H9 (cell line): ENCODE measurements around the gene IFT122. TPM values are rescaled to one million over a fixed set of nuclear protein-coding genes. Genes with fewer than 3 reads are reported as not detected.

Source experiments
- DNase-seq: peaks from one replicate; pipeline ENCODE4 v3.0.0-alpha.2; 2017
- H2AFZ ChIP-seq: one replicate; pipeline ENCODE4 v1.6.1; 2013; ENCODE audit warnings: mild to moderate bottlenecking, low read length, control low read depth, moderate library complexity
- H2AK5ac ChIP-seq: 2 replicates; pipeline ENCODE4 v1.6.1; 2013; ENCODE audit warnings: low read length, control low read depth, mixed read lengths; ENCODE audit not compliant: insufficient read length
- H2BK120ac ChIP-seq: one replicate; pipeline ENCODE4 v1.6.1; 2013; ENCODE audit warnings: low read depth, mild to moderate bottlenecking, low read length, control low read depth, inconsistent platforms; ENCODE audit not compliant: poor library complexity, severe bottlenecking
- H2BK12ac ChIP-seq: 2 replicates; pipeline ENCODE4 v1.6.1; 2013; ENCODE audit warnings: low read length, control low read depth, mixed read lengths, low read depth; ENCODE audit not compliant: insufficient read length
- H2BK15ac ChIP-seq: 2 replicates; pipeline ENCODE4 v1.6.1; 2013; ENCODE audit warnings: low read depth, low read length, control low read depth
- H2BK20ac ChIP-seq: one replicate; pipeline ENCODE4 v1.6.1; 2013; ENCODE audit warnings: low read depth, mild to moderate bottlenecking, low read length, control low read depth, inconsistent platforms; ENCODE audit not compliant: poor library complexity, severe bottlenecking
- H2BK5ac ChIP-seq: 2 replicates; pipeline ENCODE4 v1.6.1; 2013; ENCODE audit warnings: low read length, control low read depth, mixed read lengths; ENCODE audit not compliant: insufficient read length
- H3K14ac ChIP-seq: 2 replicates; pipeline ENCODE4 v1.6.1; 2013; ENCODE audit warnings: low read length, control low read depth; ENCODE audit not compliant: insufficient read depth
- H3K18ac ChIP-seq: 2 replicates; pipeline ENCODE4 v1.6.1; 2013; ENCODE audit warnings: low read depth, mild to moderate bottlenecking, mixed read lengths, low read length, control low read depth; ENCODE audit not compliant: insufficient read length
- H3K23ac ChIP-seq: 2 replicates; pipeline ENCODE4 v1.6.1; 2013; ENCODE audit warnings: low read length, control low read depth, mixed read lengths, low read depth; ENCODE audit not compliant: insufficient read length
- H3K23me2 ChIP-seq: 2 replicates; pipeline ENCODE4 v1.6.1; 2013; ENCODE audit warnings: low read depth, mild to moderate bottlenecking, mixed read lengths, low read length, control low read depth; ENCODE audit not compliant: insufficient read length, poor library complexity, severe bottlenecking
- H3K27ac ChIP-seq: 2 replicates; pipeline ENCODE4 v1.5.1; 2013; ENCODE audit warnings: low read length, control low read depth, mixed read lengths, low read depth; ENCODE audit not compliant: insufficient read length
- H3K27me3 ChIP-seq: 2 replicates; pipeline ENCODE4 v1.6.1; 2013; ENCODE audit warnings: low read length, control low read depth, inconsistent platforms; ENCODE audit not compliant: insufficient read depth
- H3K4ac ChIP-seq: 2 replicates; pipeline ENCODE4 v1.6.1; 2013; ENCODE audit warnings: low read depth, mild to moderate bottlenecking, control low read depth, inconsistent platforms, low read length, moderate library complexity
- H3K4me1 ChIP-seq: 2 replicates; pipeline ENCODE4 v1.6.1; 2013; ENCODE audit warnings: low read length, control low read depth, inconsistent platforms; ENCODE audit not compliant: insufficient read depth
- H3K4me2 ChIP-seq: 2 replicates; pipeline ENCODE4 v1.6.1; 2013; ENCODE audit warnings: low read length, control low read depth, mixed read lengths; ENCODE audit not compliant: insufficient read length, insufficient read depth
- H3K56ac ChIP-seq: 2 replicates; pipeline ENCODE4 v1.6.1; 2013; ENCODE audit warnings: low read depth, mild to moderate bottlenecking, mixed read lengths, low read length, control low read depth; ENCODE audit not compliant: insufficient read length
- H3K79me1 ChIP-seq: 2 replicates; pipeline ENCODE4 v1.6.1; 2013; ENCODE audit warnings: low read depth, mild to moderate bottlenecking, moderate library complexity, low read length, control low read depth, inconsistent platforms; ENCODE audit not compliant: insufficient read depth, poor library complexity, severe bottlenecking
- H3K79me2 ChIP-seq: 2 replicates; pipeline ENCODE4 v1.6.1; 2013; ENCODE audit warnings: low read length, control low read depth, inconsistent platforms; ENCODE audit not compliant: insufficient read depth
- H3K9ac ChIP-seq: 2 replicates; pipeline ENCODE4 v1.6.1; 2013; ENCODE audit warnings: low read length, control low read depth, mixed read lengths; ENCODE audit not compliant: insufficient read length; ENCODE audit errors: extremely low read depth
- H3K9me3 ChIP-seq: one replicate; pipeline ENCODE4 v1.6.1; 2013; ENCODE audit warnings: low read depth, low read length, inconsistent platforms; ENCODE audit not compliant: control insufficient read depth
- H3T11ph ChIP-seq: one replicate; pipeline ENCODE4 v1.6.1; 2013; ENCODE audit warnings: mild to moderate bottlenecking, low read length, control low read depth, inconsistent platforms
- H4K20me1 ChIP-seq: one replicate; pipeline ENCODE4 v1.6.1; 2013; ENCODE audit not compliant: control insufficient read depth, insufficient read length, insufficient read depth
- H4K5ac ChIP-seq: 2 replicates; pipeline ENCODE4 v1.6.1; 2013; ENCODE audit warnings: low read depth, mild to moderate bottlenecking, mixed read lengths, low read length, control low read depth; ENCODE audit not compliant: insufficient read length
- H4K8ac ChIP-seq: replicated peaks from 2 replicates; pipeline ENCODE4 v1.6.1; 2013; ENCODE audit warnings: low read length, control low read depth, mixed read lengths, low read depth; ENCODE audit not compliant: insufficient read length
- H4K91ac ChIP-seq: 2 replicates; pipeline ENCODE4 v1.6.1; 2013; ENCODE audit warnings: low read depth, mild to moderate bottlenecking, moderate library complexity, mixed read lengths, low read length, control low read depth; ENCODE audit not compliant: insufficient read length
- H3K27ac Mint-ChIP-seq, 3 experiments: 2 replicates in 2 of 3; 3 replicates in 1 of 3; pipeline ENCODE4 v1.8.0; 2020 to 2021; ENCODE audit warnings: mixed read lengths in 3 of 3, mild to moderate bottlenecking in 1 of 3, moderate library complexity in 1 of 3
- H3K27me3 Mint-ChIP-seq: 2 replicates; pipeline ENCODE4 v1.8.0; 2021; ENCODE audit warnings: low read depth, mild to moderate bottlenecking, moderate library complexity, mixed read lengths
- H3K36me3 Mint-ChIP-seq, 3 experiments: 2 replicates in 2 of 3; 3 replicates in 1 of 3; pipeline ENCODE4 v1.8.0; 2020 to 2021; ENCODE audit warnings: low read depth in 3 of 3, mixed read lengths in 3 of 3; ENCODE audit not compliant: insufficient read depth in 1 of 3
- H3K4me1 Mint-ChIP-seq, 2 experiments: 2 replicates each; pipeline ENCODE4 v1.8.0; 2020; ENCODE audit warnings: mixed read lengths in 2 of 2
- H3K4me3 Mint-ChIP-seq, 2 experiments: 2 replicates in 1 of 2; 3 replicates in 1 of 2; pipeline ENCODE4 v1.8.0; 2020 to 2021; ENCODE audit warnings: mild to moderate bottlenecking in 2 of 2, mixed read lengths in 2 of 2, moderate library complexity in 1 of 2
- H3K9me3 Mint-ChIP-seq, 2 experiments: 2 replicates in 1 of 2; 3 replicates in 1 of 2; pipeline ENCODE4 v1.8.0; 2020; ENCODE audit warnings: mild to moderate bottlenecking in 2 of 2, mixed read lengths in 2 of 2, moderate library complexity in 1 of 2
- CTCF ChIP-seq: fragments of 200-600 bp; sonication (generic); conservative IDR thresholded peaks from 3 replicates; pipeline ENCODE4 v1.8.0; 2021; ENCODE audit warnings: antibody characterized with exemption, mild to moderate bottlenecking
- WGBS: extraction: QIAGEN DNeasy Blood & Tissue Kit; methylation state at CpG from one replicate; pipeline ENCODE4 v1.1.7; 2013; ENCODE audit warnings: missing lambda C conversion rate, low lambda C conversion rate, mixed read lengths; ENCODE audit not compliant: insufficient read length; ENCODE audit errors: extremely low coverage; 5-methylcytosine and 5-hydroxymethylcytosine counted together
- total RNA-seq: library from RNA; stranded (reverse); gene quantifications from 2 replicates; pipeline ENCODE4 v1.2.1, GENCODE V29; 2021

IFT122 gene
- total RNA-seq, 1 experiment from 2014 or later, result 19.3 TPM

GRCh38 chr3:129432036-129432435 is 8.0 kb upstream of the IFT122 start:
- no CpG with 5 or more reads among the region's 7 CpGs for WGBS
- H3K36me3 Mint-ChIP-seq, result peaks cover 22 to 64% (median 61%) of the 10 kb centered on the region in 3 experiments; a peak in 6 of 7 replicates
- H3K14ac ChIP-seq, result no peak overlapping the region

More at GRCh38 chr3:129432036-129432435, 8.0 kb upstream of the IFT122 start:
- Histone ChIP-seq H4K8ac (no peak overlapping the region), H3K18ac (no peak overlapping the region), H3K56ac (no peak overlapping the region), H3K27me3 (no peaks in the 10 kb centered on the region; the same call in 1 of the 2 replicates), H3K4me2 (no peak overlapping the region), H3K9ac (no peak overlapping the region), H3T11ph (no peak overlapping the region), H3K23me2 (peaks cover 3% of the 10 kb centered on the region), H3K9me3 (no peaks in the 10 kb centered on the region), H2BK12ac (no peak overlapping the region), H2AK5ac (no peak overlapping the region), H3K23ac (no peak overlapping the region), H3K4ac (no peak overlapping the region), H2BK120ac (no peak overlapping the region), H3K4me1 (no peaks in the 10 kb centered on the region; the same call in 1 of the 2 replicates), H3K79me2 (no peaks in the 10 kb centered on the region), H2BK15ac (no peak overlapping the region), H3K27ac (no peak overlapping the region), H2AFZ (no peak overlapping the region), H2BK20ac (no peak overlapping the region), H4K91ac (no peak overlapping the region), H2BK5ac (no peak overlapping the region), H3K79me1 (no peaks in the 10 kb centered on the region), H4K5ac (no peak overlapping the region), H4K20me1 (no peaks in the 10 kb centered on the region)
- H3K9me3 Mint-ChIP-seq, result no peaks in the 10 kb centered on the region
- H3K27me3 Mint-ChIP-seq, result peaks cover 14% of the 10 kb centered on the region
- no peak overlapping the region for H3K27ac Mint-ChIP-seq
- no peak overlapping the region for H3K4me3 Mint-ChIP-seq
- peaks cover 24 to 26% of the 10 kb centered on the region in 2 experiments for H3K4me1 Mint-ChIP-seq
- no peak for TF ChIP-seq CTCF
- no peak for DNase-seq
